Cerebellar nuclear complex (tissue), 1 donor: ENCODE data around the gene TPRX1.
"Not testable (repeated sequence)": the region's sequence is repeated elsewhere in the genome, so short reads cannot be mapped to it uniquely, and the experiment has no call there.

Source experiments
- DNase-seq, 2 experiments: peaks; one replicate each; lab custom pipeline; 2025; lab: John Stamatoyannopoulos, UW

Gene TPRX1

GRCh38 chr19:47804451-47804850, at the start of gene TPRX1:
TPRX1 (minus strand) TSS chr19:47804551; CDS start chr19:47804539, 12 bp downstream.
- DNase-seq: not testable (repeated sequence)

GRCh38 chr19:47853003-47853402, 48.7 kb upstream of the TPRX1 start:
- DNase-seq: no peak

- no peak for DNase-seq
Observed at GRCh38 chr19:47848823-47849473, 44.6 kb upstream of the TPRX1 start.

GRCh38 chr19:47848425-47848822, 44.1 kb upstream of the TPRX1 start:
- no peak for DNase-seq

GRCh38 chr19:47842941-47843340, 38.6 kb upstream of the TPRX1 start:
- DNase-seq: no peak

GRCh38 chr19:47839913-47840312, 35.6 kb upstream of the TPRX1 start:
- DNase-seq: no peak

- no peak for DNase-seq
Observed at GRCh38 chr19:47839411-47839810, 35.1 kb upstream of the TPRX1 start.

- no peak for DNase-seq
Observed at GRCh38 chr19:47836038-47836437, 31.7 kb upstream of the TPRX1 start.

GRCh38 chr19:47832723-47833122, 28.4 kb upstream of the TPRX1 start:
- no peak for DNase-seq

- no peak for DNase-seq
Observed at GRCh38 chr19:47826800-47827199, 22.4 kb upstream of the TPRX1 start.

- no peak for DNase-seq
Observed at GRCh38 chr19:47824396-47824795, 20.0 kb upstream of the TPRX1 start.

- no peak for DNase-seq
Observed at GRCh38 chr19:47821460-47822020, 17.2 kb upstream of the TPRX1 start, which contains the start of gene CRX. CRX (plus strand) TSS chr19:47821937; CDS start chr19:47834444, 12,507 bp downstream.

GRCh38 chr19:47820410-47820809, 16.1 kb upstream of the TPRX1 start:
- no peak for DNase-seq

- DNase-seq: no peak
Observed at GRCh38 chr19:47819858-47820257, 15.5 kb upstream of the TPRX1 start.

GRCh38 chr19:47818221-47818620, 13.9 kb upstream of the TPRX1 start:
- not testable (repeated sequence) for DNase-seq

- DNase-seq: not testable (repeated sequence)
Observed at GRCh38 chr19:47816270-47816669, 11.9 kb upstream of the TPRX1 start.

GRCh38 chr19:47813995-47814328, 9.6 kb upstream of the TPRX1 start:
- DNase-seq: no peak

- no peak for DNase-seq
Observed at GRCh38 chr19:47813304-47813994, 9.1 kb upstream of the TPRX1 start.

- no peak for DNase-seq
Observed at GRCh38 chr19:47806435-47806834, 2.1 kb upstream of the TPRX1 start.

GRCh38 chr19:47805313-47805712, 962 bp upstream of the TPRX1 start:
- DNase-seq: no peak

- DNase-seq: not testable (repeated sequence)
Observed at GRCh38 chr19:47803671-47804070, 680 bp downstream of the TPRX1 start.

- not testable (repeated sequence) for DNase-seq
Observed at GRCh38 chr19:47803148-47803547, 1.2 kb downstream of the TPRX1 start.

- DNase-seq: no peak
Observed at GRCh38 chr19:47802521-47803043, 1.8 kb downstream of the TPRX1 start.
